GM10266 (cell line): ENCODE measurements around the gene UTP18.

ENCODE experiments used
- DNase-seq: peaks from one replicate; pipeline ENCODE4 v3.0.0; 2012; ENCODE audit errors: extremely low spot score
- CTCF ChIP-seq: IDR thresholded peaks from 2 replicates; pipeline ENCODE4 v1.5.1; 2012; ENCODE audit warnings: mild to moderate bottlenecking, low read depth; ENCODE audit not compliant: control insufficient read depth, insufficient read depth; ENCODE audit errors: missing control alignments

Gene UTP18

DNA sequence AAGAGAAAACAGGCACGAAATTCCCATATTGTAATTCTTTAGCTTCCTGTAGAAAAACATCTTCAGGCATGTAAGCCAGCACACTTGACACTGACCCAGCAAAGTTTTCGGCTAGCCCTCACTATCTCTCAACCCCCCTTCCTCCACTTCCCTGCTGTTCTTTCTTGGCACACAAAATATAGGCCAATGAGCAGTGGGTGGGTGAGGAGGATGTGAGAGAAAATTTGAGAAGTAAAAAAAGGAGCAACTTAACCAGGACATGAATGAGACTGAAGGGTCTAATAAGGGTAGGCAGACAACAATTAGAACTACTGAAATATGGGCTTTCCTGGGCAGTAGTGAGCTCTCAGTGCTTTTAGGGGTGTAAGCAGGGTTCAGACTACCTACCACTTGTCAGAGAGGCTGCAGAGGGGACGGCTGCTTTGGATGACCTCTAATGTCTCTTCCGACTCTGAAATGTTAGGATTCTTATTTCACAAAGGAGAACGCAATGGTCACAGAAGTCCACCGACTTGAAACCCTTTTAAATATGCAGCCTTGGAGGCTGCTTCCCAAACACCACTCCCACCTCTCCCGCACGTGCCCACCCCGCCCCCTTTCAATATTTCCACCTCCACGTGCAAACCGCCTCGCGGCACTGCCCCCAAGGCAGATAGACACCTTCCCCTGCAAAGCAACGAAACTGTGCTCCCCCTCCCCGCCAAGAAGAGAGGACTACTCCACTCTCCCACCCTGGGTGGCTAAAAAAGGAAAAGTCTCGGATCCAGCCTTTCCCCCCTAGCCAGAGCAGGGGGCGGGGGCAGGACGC lies 1.4 kb upstream of the UTP18 start:
- TF ChIP-seq CTCF: no peak
- no peak for DNase-seq

DNA sequence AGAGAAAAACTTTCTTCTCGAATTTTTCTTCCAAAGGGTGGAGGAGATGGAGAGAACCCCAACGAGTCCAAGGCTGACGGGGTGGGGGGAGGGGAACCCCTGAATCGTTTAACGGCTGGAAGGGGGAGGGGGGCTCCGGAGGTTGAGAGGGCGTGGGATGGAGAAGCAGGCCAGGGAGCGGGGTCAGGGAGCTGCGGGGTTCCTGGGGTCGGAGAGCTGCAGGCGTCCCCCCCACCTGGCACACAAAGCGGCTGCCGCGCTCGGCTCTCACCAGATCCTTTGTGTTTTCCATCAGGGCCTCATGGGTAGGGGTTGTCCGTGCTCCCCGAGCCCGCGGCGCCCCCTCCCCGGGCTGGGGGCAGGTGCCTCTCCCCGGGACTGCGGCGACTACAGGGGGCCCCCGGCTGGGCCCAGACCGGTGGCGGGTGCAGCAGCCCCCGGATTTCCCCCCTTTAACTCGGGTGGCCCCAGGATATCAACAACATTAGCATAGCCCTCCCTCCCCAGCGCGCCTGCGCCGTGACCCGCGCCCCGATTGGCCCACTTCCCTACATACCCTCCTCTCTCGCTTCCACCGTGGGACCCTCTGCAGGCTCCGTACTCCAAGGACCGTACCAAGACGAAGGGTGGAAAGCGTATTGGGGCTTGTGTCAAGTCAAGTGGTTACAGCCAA lies 646 bp upstream of the UTP18 start, which contains the start of gene MBTD1:
MBTD1 (minus strand) TSS at position 486 of the 673 bp plus-strand sequence. CDS start 34,888 bp downstream, outside the sequence.
- no peak for TF ChIP-seq CTCF
- peak; percentile 97 for DNase-seq

GRCh38 chr17:51261024-51261963 lies 948 bp downstream of the UTP18 start:
- DNase-seq: no peak
- TF ChIP-seq CTCF: no peak

DNA sequence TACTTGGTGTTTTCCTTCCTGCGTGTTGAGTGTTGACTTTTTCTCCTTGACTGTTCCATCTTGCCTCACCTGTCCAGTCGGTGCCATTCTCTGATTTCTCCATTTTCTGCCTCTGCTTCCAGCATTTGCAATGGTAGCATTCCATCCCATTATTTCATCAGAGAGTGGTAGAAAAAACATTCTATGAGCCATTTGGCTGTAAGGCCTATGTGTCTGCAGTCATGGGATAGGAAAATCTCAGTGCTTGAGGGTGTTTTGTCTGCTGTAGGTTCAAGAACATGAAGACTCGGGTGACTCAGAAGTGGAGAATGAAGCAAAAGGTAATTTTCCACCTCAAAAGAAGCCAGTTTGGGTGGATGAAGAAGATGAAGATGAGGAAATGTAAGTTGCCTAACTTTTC lies 2.7 kb downstream of the UTP18 start:
- no peak for TF ChIP-seq CTCF
- DNase-seq: no peak

GRCh38 chr17:51264466-51264865 lies 4.1 kb downstream of the UTP18 start:
- peak; percentile 15 for DNase-seq

GRCh38 chr17:51269991-51270390 lies 9.6 kb downstream of the UTP18 start:
- DNase-seq: no peak
- TF ChIP-seq CTCF: no peak

- no peak for TF ChIP-seq CTCF
- DNase-seq: no peak
These were observed 10.3 kb downstream of the UTP18 start for GRCh38 chr17:51270636-51271035.
